B cell (primary cell): ENCODE results near the gene KCTD20. TPM values are rescaled to one million over a fixed set of nuclear protein-coding genes. Genes with fewer than 3 reads are reported as not detected.

Source experiments
- ATAC-seq: fragments of 200-7000 bp; cut with Tn5 transposase; one replicate; pipeline ENCODE4 v1.10.0; 2021; ENCODE audit warnings: low read depth, mild to moderate bottlenecking, moderate number of reproducible peaks, moderate library complexity
- CTCF ChIA-PET: fragments of 350-600 bp; sonication (Branson Sonifier 250); formaldehyde crosslinking; loops from one replicate; lab custom pipeline; 2021; ENCODE audit warnings: antibody characterized with exemption, inconsistent platforms; lab: Charles Lee
- POLR2A ChIA-PET: fragments of 350-600 bp; sonication (Branson Sonifier 250); formaldehyde crosslinking; loops from one replicate; lab custom pipeline; 2021; ENCODE audit warnings: antibody characterized with exemption; lab: Charles Lee
- DNase-seq: peaks from one replicate; pipeline ENCODE4 v3.0.0; 2013
- H2AFZ ChIP-seq: 2 replicates; pipeline ENCODE4 v1.6.1; 2012; ENCODE audit warnings: mild to moderate bottlenecking, low read depth, low read length; ENCODE audit not compliant: insufficient read depth, poor library complexity, severe bottlenecking
- H3K27ac ChIP-seq, 2 donors: 1 replicate in 1 of 2; 2 replicates in 1 of 2; pipeline ENCODE4 v1.5.1; 2012 to 2013; ENCODE audit warnings: low read length in 2 of 2, mild to moderate bottlenecking in 2 of 2, moderate library complexity in 1 of 2
- H3K27me3 ChIP-seq, 4 experiments: fragments of 200-600 bp in 1 of 4; sonication (generic) in 1 of 4; replicated peaks in 1 of 4; 1 replicate in 2 of 4; 2 replicates in 2 of 4; pipeline versions ENCODE4 v1.6.1 to v1.7.0; 2013 to 2016; ENCODE audit warnings: low read length in 3 of 4, mild to moderate bottlenecking in 2 of 4, mixed read lengths in 1 of 4, moderate library complexity in 1 of 4; ENCODE audit not compliant: insufficient read depth in 4 of 4, control insufficient read depth in 3 of 4; ENCODE audit errors: control extremely low read depth in 1 of 4
- H3K36me3 ChIP-seq, 2 experiments: replicated peaks in 1 of 2; 1 replicate in 1 of 2; 2 replicates in 1 of 2; pipeline versions ENCODE4 v1.6.1 to v1.7.1; 2013; ENCODE audit warnings: low read length in 1 of 2; ENCODE audit not compliant: insufficient read depth in 2 of 2, control insufficient read depth in 1 of 2; ENCODE audit errors: control extremely low read depth in 1 of 2, extremely low read depth in 1 of 2
- H3K4me1 ChIP-seq, 2 donors: fragments of 200-600 bp in 1 of 2; sonication (generic) in 1 of 2; 1 replicate in 1 of 2; 2 replicates in 1 of 2; pipeline versions ENCODE4 v1.5.1 to v1.6.1; 2013 to 2017; ENCODE audit warnings: low read length in 2 of 2; ENCODE audit not compliant: control insufficient read depth in 2 of 2, insufficient read depth in 2 of 2
- H3K4me2 ChIP-seq: replicated peaks from 2 replicates; pipeline ENCODE3; 2012; ENCODE audit warnings: mild to moderate bottlenecking, low read depth, low read length; ENCODE audit not compliant: poor library complexity, severe bottlenecking
- H3K4me3 ChIP-seq, 5 experiments: fragments of 200-600 bp in 1 of 5; sonication (generic) in 1 of 5; 1 replicate in 3 of 5; 2 replicates in 2 of 5; pipeline versions ENCODE4 v1.5.1 to v1.7.0; 2011 to 2016; ENCODE audit warnings: low read length in 4 of 5, mild to moderate bottlenecking in 4 of 5, low read depth in 2 of 5, control low read depth in 1 of 5, moderate library complexity in 1 of 5; ENCODE audit not compliant: insufficient read depth in 1 of 5; ENCODE audit errors: control extremely low read depth in 1 of 5, extremely low read depth in 1 of 5
- H3K79me2 ChIP-seq: fragments of 200-600 bp; sonication (generic); one replicate; pipeline ENCODE4 v1.6.0; 2016; ENCODE audit warnings: low read length; ENCODE audit not compliant: control insufficient read depth, insufficient read depth
- H3K9ac ChIP-seq: fragments of 200-600 bp; sonication (generic); 2 replicates; pipeline ENCODE4 v1.6.1; 2017; ENCODE audit warnings: mild to moderate bottlenecking, low read length, moderate library complexity
- H3K9me3 ChIP-seq, 3 donors: one replicate each; pipeline versions ENCODE4 v1.6.1 to v1.7.1; 2013; ENCODE audit warnings: low read length in 2 of 3; ENCODE audit not compliant: control insufficient read depth in 2 of 3, insufficient read depth in 1 of 3; ENCODE audit errors: control extremely low read depth in 1 of 3
- H4K20me1 ChIP-seq: 2 replicates; pipeline ENCODE4 v1.6.0; 2012; ENCODE audit warnings: mild to moderate bottlenecking, low read length; ENCODE audit not compliant: insufficient read depth, control insufficient read depth, poor library complexity, severe bottlenecking
- H3K27ac Mint-ChIP-seq: one replicate; pipeline ENCODE4 v1.8.0; 2021; ENCODE audit warnings: mixed read lengths
- H3K27me3 Mint-ChIP-seq: one replicate; pipeline ENCODE4 v1.8.0; 2021; ENCODE audit warnings: mixed read lengths
- H3K4me1 Mint-ChIP-seq: one replicate; pipeline ENCODE4 v1.8.0; 2021; ENCODE audit warnings: mixed read lengths
- H3K4me3 Mint-ChIP-seq: one replicate; pipeline ENCODE4 v1.8.0; 2021; ENCODE audit warnings: mixed read lengths
- H3K9me3 Mint-ChIP-seq: one replicate; pipeline ENCODE4 v1.8.0; 2022; ENCODE audit warnings: mixed read lengths; ENCODE audit not compliant: insufficient read depth
- CTCF ChIP-seq: fragments of 200-600 bp; IDR thresholded peaks from one replicate; pipeline ENCODE4 v1.8.0; 2022; ENCODE audit warnings: antibody characterized with exemption, mild to moderate bottlenecking
- EZH2 ChIP-seq: IDR thresholded peaks from 2 replicates; pipeline ENCODE4 v1.6.1; 2012; ENCODE audit warnings: borderline replicate concordance, low read depth, mild to moderate bottlenecking, moderate library complexity, low read length; ENCODE audit not compliant: insufficient read depth, poor library complexity, severe bottlenecking
- WGBS: methylation state at CpG from one replicate; pipeline ENCODE4 v1.1.5; 2013; ENCODE audit warnings: missing lambda C conversion rate; ENCODE audit not compliant: insufficient coverage; 5-methylcytosine and 5-hydroxymethylcytosine counted together
- intact Hi-C: fragments of 100-400 bp; cut with micrococcal nuclease; formaldehyde crosslinking; loops from one replicate; pipeline ENCODE4 v1.10.0; 2022
- polyA plus RNA-seq: library from polyadenylated mRNA; depleted of rRNA; stranded (reverse); fragments of >200 nt; gene quantifications from 2 replicates; pipeline ENCODE4 v1.2.3, GENCODE V29; 2012
- total RNA-seq, 2 donors: library from RNA; stranded (reverse); fragments of 120-200 nt in 1 of 2; gene quantifications; 1 replicate in 1 of 2; 2 replicates in 1 of 2; pipeline versions ENCODE4 v1.2.3 to v1.2.4, GENCODE V29; 2013 to 2022

KCTD20 gene
- total and polyA plus RNA-seq, 2 donors (not counting 1 experiment from before 2014, with no cell fraction given) = 19.5 to 37.5 TPM

- no peaks in the 10 kb centered on the region for H4K20me1 ChIP-seq
- H3K9me3 Mint-ChIP-seq = no peaks in the 10 kb centered on the region
- H3K9me3 ChIP-seq = no peaks in the 10 kb centered on the region
- no peaks in the 10 kb centered on the region for H3K4me1 Mint-ChIP-seq
- H3K9ac ChIP-seq = no peak overlapping the region
- H3K79me2 ChIP-seq = no peaks in the 10 kb centered on the region
- ChIA-PET CTCF (interaction anchor here (1.6 kb wide), 1 partner anchor 10 kb away, joined by 4 read pairs; no protein-coding TSS in a partner anchor), POLR2A (interaction anchor here (0.6 kb wide), 1 partner anchor 61 kb away, joined by 3 read pairs; no protein-coding TSS in a partner anchor)
- TF ChIP-seq CTCF = no peak
- no peak for TF ChIP-seq EZH2
- WGBS = 92% methylated on average over 4 of the region's 4 CpGs
- intact Hi-C loops = no loop called here
- no peaks in the 10 kb centered on the region for H3K27me3 Mint-ChIP-seq
- H3K27me3 ChIP-seq = no peaks in the 10 kb centered on the region
- H3K27ac ChIP-seq = no peak overlapping the region
- no peak overlapping the region for H3K4me3 ChIP-seq
- no peak overlapping the region for H3K4me2 ChIP-seq
- H3K27ac Mint-ChIP-seq = no peak overlapping the region
- no peak overlapping the region for H2AFZ ChIP-seq
- ATAC-seq (no peak), DNase-seq (no peak)
- no peaks in the 10 kb centered on the region for H3K4me1 ChIP-seq
- H3K4me3 Mint-ChIP-seq = no peak overlapping the region
- no peaks in the 10 kb centered on the region for H3K36me3 ChIP-seq
These were observed 11.6 kb upstream of the KCTD20 start for GRCh38 chr6:36431197-36431596.

GRCh38 chr6:36432151-36432671, 10.6 kb upstream of the KCTD20 start:
- Mint-ChIP-seq H3K27ac (no peak overlapping the region), H3K9me3 (no peaks in the 10 kb centered on the region), H3K27me3 (no peaks in the 10 kb centered on the region), H3K4me3 (no peak overlapping the region), H3K4me1 (peaks cover under 1% of the 10 kb centered on the region)
- Histone ChIP-seq H3K36me3 (no peaks in the 10 kb centered on the region), H3K4me2 (no peak overlapping the region), H3K9ac (no peak overlapping the region), H3K79me2 (no peaks in the 10 kb centered on the region), H3K9me3 (no peaks in the 10 kb centered on the region), H2AFZ (no peak overlapping the region), H3K4me1 (no peaks in the 10 kb centered on the region), H3K27me3 (no peaks in the 10 kb centered on the region), H3K27ac (no peak overlapping the region), H4K20me1 (no peaks in the 10 kb centered on the region), H3K4me3 (no peak overlapping the region)
- CTCF ChIA-PET = interaction anchor here (1.2 kb wide), 1 partner anchor 56 kb away, joined by 3 read pairs; no protein-coding TSS in a partner anchor
- DNase-seq (no peak), ATAC-seq (no peak)
- intact Hi-C loops = no loop called here
- TF ChIP-seq EZH2 = no peak
- TF ChIP-seq CTCF = no peak
- 82% methylated on average over 2 of the region's 4 CpGs for WGBS
- POLR2A ChIA-PET = no interaction called here
